Measurements from ENCODE around the gene FAM167B. TPM values are rescaled to one million over a fixed set of nuclear protein-coding genes. Genes with fewer than 3 reads are reported as not detected.

The FAM167B gene
- total RNA-seq, 1 experiment from 2014 or later = 0.24 TPM

DNA sequence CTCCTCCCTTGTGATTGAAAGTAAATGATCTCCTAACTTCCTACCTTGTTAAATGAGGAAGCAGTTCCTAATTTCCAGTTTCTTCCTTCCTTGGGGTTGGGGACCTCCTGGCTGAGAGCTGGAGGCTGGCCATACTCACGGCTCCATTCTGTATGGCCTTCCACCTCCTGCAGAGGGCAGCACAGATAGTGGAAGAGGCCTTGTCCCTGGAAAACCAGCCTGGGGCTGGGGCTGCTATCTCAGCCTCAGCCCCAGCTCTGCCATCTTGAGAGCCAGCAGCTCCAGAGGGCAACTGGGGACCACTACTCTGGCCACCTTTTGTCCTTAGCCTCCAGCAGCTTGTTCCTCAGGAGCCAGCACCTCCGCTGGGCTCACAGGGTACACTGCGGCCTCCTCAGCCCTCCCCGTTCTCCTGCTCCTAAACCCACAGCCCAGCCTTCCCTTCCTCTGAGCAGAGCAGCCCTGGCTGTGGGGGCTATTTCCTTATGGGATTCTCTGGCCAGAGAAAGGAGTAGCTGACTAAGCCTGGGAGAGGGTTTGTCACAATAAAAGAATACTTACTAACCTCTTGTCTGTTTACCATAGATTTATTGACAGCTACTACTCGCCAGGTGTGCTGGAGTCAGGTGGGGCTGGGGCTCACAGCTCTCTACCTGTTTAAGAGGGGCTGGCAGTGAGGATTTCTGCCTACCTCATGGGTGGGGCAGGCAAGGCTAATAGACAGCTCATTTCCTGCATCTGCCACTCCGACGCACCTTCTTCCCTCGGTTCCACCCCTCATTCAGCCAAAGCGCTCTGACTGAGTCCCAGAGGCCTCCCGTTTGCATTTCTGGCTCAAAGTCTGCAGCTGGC, 31.2 kb upstream of the FAM167B start:
- Histone ChIP-seq H3K9me3 (replicated peaks) (no peaks in the 10 kb centered on the region), H3K27ac (no peak overlapping the region), H3K4me3 (no peak overlapping the region), H3K4me1 (replicated peaks) (no peaks in the 10 kb centered on the region; the same call in 1 of the 2 replicates), H3K36me3 (peaks cover 47% of the 10 kb centered on the region), H3K27me3 (replicated peaks) (no peaks in the 10 kb centered on the region)
- peak; percentile 58 to 76 for DNase-seq (ENCODE audit: low read depth in 1 of 2, low spot score in 2 of 2)

DNA sequence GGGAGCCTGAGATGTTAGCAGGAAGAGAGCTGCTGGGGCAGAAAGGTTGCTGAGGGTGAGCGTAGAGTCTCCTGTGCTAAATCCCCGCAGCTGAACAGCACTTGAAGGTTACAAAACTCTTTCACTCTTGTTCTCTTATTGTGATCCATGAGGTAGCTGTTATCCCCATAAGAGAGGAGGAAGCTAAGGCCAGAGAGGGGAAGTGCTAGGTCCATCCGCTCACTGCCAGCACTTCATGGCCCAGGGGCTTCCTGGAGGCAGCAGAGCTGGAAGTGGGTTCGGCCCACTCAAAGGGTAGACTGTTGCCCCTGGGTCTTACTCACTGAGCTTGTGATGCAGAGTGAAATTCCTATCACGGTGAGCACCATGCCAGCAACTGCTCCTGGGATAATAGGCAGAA, 30.5 kb upstream of the FAM167B start:
- Histone ChIP-seq H3K36me3 (peaks cover 47% of the 10 kb centered on the region), H3K27ac (no peak overlapping the region), H3K9me3 (replicated peaks) (no peaks in the 10 kb centered on the region), H3K4me1 (replicated peaks) (peaks cover 7% of the 10 kb centered on the region), H3K4me3 (no peak overlapping the region), H3K27me3 (replicated peaks) (no peaks in the 10 kb centered on the region)
- no peak for DNase-seq (ENCODE audit: low read depth in 1 of 2, low spot score in 2 of 2)

DNA sequence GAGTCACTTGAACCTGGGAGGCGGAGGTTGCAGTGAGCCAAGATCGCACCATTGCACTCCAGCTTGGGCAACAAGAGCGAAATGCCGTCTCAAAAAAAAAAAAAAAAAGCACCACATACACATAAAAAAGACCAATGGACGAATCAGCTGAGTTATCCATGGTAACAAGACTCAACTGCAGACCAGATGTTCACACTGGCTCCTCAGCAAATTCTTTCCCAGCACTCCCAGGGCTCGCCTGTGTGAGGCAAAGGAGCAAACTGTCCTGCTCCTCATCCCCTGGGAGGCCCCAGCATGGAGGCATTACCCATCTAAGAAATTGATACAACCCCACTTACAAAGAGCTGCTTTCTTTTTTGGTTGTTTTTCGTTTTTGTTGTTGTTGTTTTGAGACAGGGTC, 28.0 kb upstream of the FAM167B start:
- no peak overlapping the region for H3K4me3 ChIP-seq
- DNase-seq (ENCODE audit: low read depth in 1 of 2, low spot score in 2 of 2) = no peak
- H3K27ac ChIP-seq = no peak overlapping the region
- H3K36me3 ChIP-seq = peaks cover 63% of the 10 kb centered on the region
- H3K9me3 ChIP-seq (replicated peaks) = no peaks in the 10 kb centered on the region
- peaks cover 21% of the 10 kb centered on the region for H3K4me1 ChIP-seq (replicated peaks)
- no peaks in the 10 kb centered on the region for H3K27me3 ChIP-seq (replicated peaks)

DNA sequence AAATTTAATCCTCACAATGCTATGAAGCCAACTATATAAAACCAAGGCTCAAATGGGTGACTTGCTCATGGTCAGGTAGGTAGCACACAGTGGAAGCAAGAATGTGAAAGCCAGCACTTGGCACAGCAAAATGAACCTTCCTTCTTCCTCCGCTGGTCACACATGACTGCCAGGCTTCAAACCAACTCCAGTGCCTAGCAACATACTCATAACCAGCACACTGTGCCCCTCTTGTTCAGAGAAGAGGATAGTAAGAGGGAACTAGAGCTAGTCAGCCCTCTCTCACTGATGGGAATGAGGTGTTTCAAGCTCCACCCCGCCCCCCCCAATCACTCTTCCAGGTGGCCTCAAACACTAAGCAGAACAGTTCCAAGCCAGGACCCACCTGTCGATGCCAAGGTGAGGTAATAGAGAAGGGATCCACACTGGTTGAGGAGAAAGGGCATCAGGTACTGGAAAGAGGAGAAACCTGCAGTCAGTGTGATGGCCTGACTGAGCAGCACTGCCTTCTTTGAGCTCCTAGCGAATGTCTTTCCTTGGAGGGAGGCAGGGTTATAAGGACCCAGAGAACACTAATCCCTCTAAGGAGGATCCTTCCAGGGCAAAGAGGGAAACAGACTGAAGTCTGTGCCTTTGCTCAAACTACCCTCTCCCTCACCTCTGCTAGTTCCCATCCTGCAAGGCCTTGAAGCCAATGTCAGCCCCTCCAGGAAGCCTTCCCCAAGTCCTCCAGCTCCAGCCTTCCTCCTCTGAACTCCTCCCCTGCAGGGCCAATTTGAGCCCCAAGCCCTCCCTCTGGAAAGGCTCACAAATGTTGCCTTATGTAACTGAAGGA, 26.1 kb upstream of the FAM167B start:
- DNase-seq (ENCODE audit: low read depth in 1 of 2, low spot score in 2 of 2) = no peak
- Histone ChIP-seq H3K4me3 (peak overlapping the region; percentile 68), H3K27ac (no peak overlapping the region), H3K27me3 (replicated peaks) (no peaks in the 10 kb centered on the region), H3K36me3 (peaks cover 67% of the 10 kb centered on the region), H3K4me1 (replicated peaks) (peaks cover 23% of the 10 kb centered on the region), H3K9me3 (replicated peaks) (no peaks in the 10 kb centered on the region)

GRCh38 chr1:32221581-32221979, 25.4 kb upstream of the FAM167B start:
- no peaks in the 10 kb centered on the region for H3K27me3 ChIP-seq (replicated peaks)
- H3K9me3 ChIP-seq (replicated peaks) = no peaks in the 10 kb centered on the region
- H3K4me1 ChIP-seq (replicated peaks) = peaks cover 23% of the 10 kb centered on the region
- H3K36me3 ChIP-seq = peaks cover 67% of the 10 kb centered on the region
- H3K27ac ChIP-seq = peak overlapping the region; percentile 95
- no peak for DNase-seq (ENCODE audit: low read depth in 1 of 2, low spot score in 2 of 2)
- H3K4me3 ChIP-seq = peak overlapping the region; percentile 68

DNA sequence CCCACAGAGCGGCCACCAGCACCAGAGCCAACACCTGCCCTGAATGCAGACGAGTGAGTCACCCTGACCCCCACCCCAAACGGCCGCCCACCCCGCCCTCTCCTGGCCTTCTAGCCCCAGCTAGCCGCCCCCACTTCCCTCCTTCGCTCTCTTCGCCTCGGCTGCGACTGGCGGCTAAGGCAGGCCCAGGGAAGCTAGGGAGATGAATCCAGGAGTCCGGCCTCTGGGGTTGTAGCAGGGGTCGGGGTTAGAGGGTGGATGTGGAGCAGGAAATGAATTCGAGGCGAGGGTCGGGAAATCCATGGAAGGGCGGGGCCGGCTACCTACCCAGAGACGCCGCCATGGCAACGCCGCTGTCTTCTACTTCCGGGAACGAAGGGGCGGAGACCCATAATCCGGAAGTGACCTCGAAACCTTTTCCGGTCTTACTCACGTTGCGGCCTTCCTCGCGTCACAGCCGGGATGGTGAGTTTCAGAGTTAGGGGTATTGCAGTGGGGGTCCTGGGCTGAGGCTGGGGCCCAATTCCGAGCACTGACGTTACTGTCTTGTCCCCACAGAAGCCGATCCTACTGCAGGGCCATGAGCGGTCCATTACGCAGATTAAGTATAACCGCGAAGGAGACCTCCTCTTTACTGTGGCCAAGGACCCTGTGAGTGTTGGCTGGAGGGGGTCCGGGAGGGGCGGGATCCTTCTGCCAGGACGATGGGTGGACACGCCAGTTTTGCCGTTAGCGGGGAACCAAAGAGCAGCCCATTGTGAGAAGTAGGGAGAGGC, 24.9 kb upstream of the FAM167B start, which contains the start of the genes EIF3I and TMEM234:
Gene EIF3I, plus strand, starts transcription at position 428 of the 776 bp plus-strand sequence. Its CDS starts 35 bp downstream, at position 463.
Gene TMEM234, minus strand, starts transcription at position 374 of the 776 bp plus-strand sequence. Its CDS starts 31 bp downstream, at position 343.
- peak within 1 kb of the TSS; percentile 68 for H3K4me3 ChIP-seq

DNA sequence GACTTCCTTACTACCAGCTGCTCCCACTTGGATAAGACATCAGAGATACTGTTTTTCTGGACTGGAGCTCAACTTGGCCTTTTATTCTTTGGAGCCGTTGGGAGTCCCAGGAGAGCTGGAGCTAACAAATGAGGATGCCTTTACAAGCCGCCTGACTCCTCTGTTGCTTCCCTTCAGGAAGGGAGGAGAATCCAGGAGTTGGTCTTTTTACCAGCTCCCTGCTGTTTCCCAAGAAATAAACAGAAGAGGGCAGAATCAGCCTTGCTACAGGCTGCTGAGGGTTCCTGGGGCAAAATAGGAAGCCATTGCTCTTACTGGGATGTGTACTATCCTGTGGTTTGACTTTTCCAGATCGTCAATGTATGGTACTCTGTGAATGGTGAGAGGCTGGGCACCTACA, 23.3 kb upstream of the FAM167B start:
- peaks cover 23% of the 10 kb centered on the region for H3K4me1 ChIP-seq (replicated peaks)
- H3K27ac ChIP-seq = no peak overlapping the region
- no peak for DNase-seq (ENCODE audit: low read depth in 1 of 2, low spot score in 2 of 2)
- H3K36me3 ChIP-seq = peaks cover 74% of the 10 kb centered on the region
- H3K27me3 ChIP-seq (replicated peaks) = no peaks in the 10 kb centered on the region
- no peaks in the 10 kb centered on the region for H3K9me3 ChIP-seq (replicated peaks)
- peak overlapping the region; percentile 68; the same call in 1 of the 2 replicates for H3K4me3 ChIP-seq

More for the DNA sequence above, 24.9 kb upstream of the FAM167B start, which contains the start of the genes EIF3I and TMEM234:
- Histone ChIP-seq H3K27me3 (replicated peaks) (no peaks in the 10 kb centered on the region), H3K27ac (peak within 1 kb of the TSS; percentile 95), H3K9me3 (replicated peaks) (no peaks in the 10 kb centered on the region), H3K4me1 (replicated peaks) (peaks cover 23% of the 10 kb centered on the region), H3K36me3 (peaks cover 67% of the 10 kb centered on the region)
- peak; percentile 87 to 94 for DNase-seq (ENCODE audit: low read depth in 1 of 2, low spot score in 2 of 2)

GRCh38 chr1:32224285-32224684, 22.7 kb upstream of the FAM167B start:
- Histone ChIP-seq H3K4me1 (replicated peaks) (peaks cover 23% of the 10 kb centered on the region), H3K4me3 (no peak overlapping the region), H3K36me3 (peaks cover 80% of the 10 kb centered on the region), H3K27me3 (replicated peaks) (no peaks in the 10 kb centered on the region), H3K27ac (no peak overlapping the region), H3K9me3 (replicated peaks) (no peaks in the 10 kb centered on the region)
- no peak for DNase-seq (ENCODE audit: low read depth in 1 of 2, low spot score in 2 of 2)

DNA sequence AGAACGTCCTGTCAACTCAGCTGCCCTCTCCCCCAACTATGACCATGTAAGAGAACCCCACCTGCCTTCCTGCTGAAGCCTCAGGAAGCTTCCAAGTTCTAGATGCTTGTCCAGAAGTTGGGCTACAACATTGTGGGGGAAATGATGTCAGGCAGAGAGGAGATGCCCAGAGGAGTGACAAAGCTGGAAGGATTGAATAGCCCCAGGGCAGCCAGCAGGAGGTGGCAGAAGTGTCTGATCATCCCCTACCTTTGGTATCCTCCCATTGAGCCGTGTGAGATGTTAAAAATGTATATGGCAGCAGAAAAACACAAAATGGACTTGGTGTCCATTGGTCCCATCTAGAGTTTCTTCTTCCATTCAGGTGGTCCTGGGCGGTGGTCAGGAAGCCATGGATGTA, 18.3 kb upstream of the FAM167B start:
- Histone ChIP-seq H3K27me3 (replicated peaks) (no peaks in the 10 kb centered on the region), H3K9me3 (replicated peaks) (no peaks in the 10 kb centered on the region), H3K4me3 (no peak overlapping the region), H3K27ac (no peak overlapping the region), H3K4me1 (replicated peaks) (peaks cover 4% of the 10 kb centered on the region), H3K36me3 (peaks cover 96% of the 10 kb centered on the region)
- no peak for DNase-seq (ENCODE audit: low read depth in 1 of 2, low spot score in 2 of 2)

GRCh38 chr1:32231843-32232432, 15.1 kb upstream of the FAM167B start:
- no peak overlapping the region for H3K27ac ChIP-seq
- peaks cover 23% of the 10 kb centered on the region for H3K4me1 ChIP-seq (replicated peaks)
- DNase-seq (ENCODE audit: low read depth in 1 of 2, low spot score in 2 of 2) = no peak
- H3K27me3 ChIP-seq (replicated peaks) = no peaks in the 10 kb centered on the region
- peaks cover 72% of the 10 kb centered on the region for H3K36me3 ChIP-seq
- no peak overlapping the region for H3K4me3 ChIP-seq
- no peaks in the 10 kb centered on the region for H3K9me3 ChIP-seq (replicated peaks)

- H3K4me1 ChIP-seq (replicated peaks) = peaks cover 25% of the 10 kb centered on the region
- H3K36me3 ChIP-seq = peaks cover 64% of the 10 kb centered on the region
- DNase-seq (ENCODE audit: low read depth in 1 of 2, low spot score in 2 of 2) = no peak
- no peak overlapping the region for H3K4me3 ChIP-seq
- H3K9me3 ChIP-seq (replicated peaks) = no peaks in the 10 kb centered on the region
- no peak overlapping the region for H3K27ac ChIP-seq
- H3K27me3 ChIP-seq (replicated peaks) = no peaks in the 10 kb centered on the region
Measured at GRCh38 chr1:32232558-32233304, 14.3 kb upstream of the FAM167B start.

DNA sequence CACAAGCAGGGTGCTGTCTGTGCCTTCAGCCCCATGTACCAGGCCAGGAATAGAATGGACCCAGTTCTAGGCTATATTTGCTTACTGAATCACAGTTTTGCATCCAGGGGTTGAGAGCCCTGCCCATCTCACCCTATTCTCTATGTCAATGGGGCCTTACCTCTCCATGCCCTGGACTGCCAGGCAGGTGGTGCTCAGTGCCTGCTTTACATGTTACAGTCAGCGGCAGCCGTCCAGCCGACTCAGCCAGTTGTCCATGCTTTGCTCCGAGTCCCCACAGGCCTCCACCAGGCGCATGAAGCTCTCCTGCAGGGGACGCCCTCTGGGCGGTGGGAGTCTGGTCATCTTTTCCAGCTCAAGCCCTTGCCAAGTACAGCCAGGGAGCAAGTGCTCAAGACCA, 12.2 kb upstream of the FAM167B start:
- no peak for DNase-seq (ENCODE audit: low read depth in 1 of 2, low spot score in 2 of 2)
- H3K27ac ChIP-seq = peak overlapping the region; percentile 88
- H3K27me3 ChIP-seq (replicated peaks) = no peaks in the 10 kb centered on the region
- peaks cover 44% of the 10 kb centered on the region for H3K36me3 ChIP-seq
- H3K4me3 ChIP-seq = no peak overlapping the region
- H3K9me3 ChIP-seq (replicated peaks) = no peaks in the 10 kb centered on the region
- peaks cover 27% of the 10 kb centered on the region for H3K4me1 ChIP-seq (replicated peaks)
